ENCODE results near the gene GRM5.
A peak's percentile ranks its signal among the peaks of the same experiment; 100 is the strongest.
"Not testable (repeated sequence)": the region's sequence is repeated elsewhere in the genome, so short reads cannot be mapped to it uniquely, and the experiment has no call there.

Gene GRM5

DNA sequence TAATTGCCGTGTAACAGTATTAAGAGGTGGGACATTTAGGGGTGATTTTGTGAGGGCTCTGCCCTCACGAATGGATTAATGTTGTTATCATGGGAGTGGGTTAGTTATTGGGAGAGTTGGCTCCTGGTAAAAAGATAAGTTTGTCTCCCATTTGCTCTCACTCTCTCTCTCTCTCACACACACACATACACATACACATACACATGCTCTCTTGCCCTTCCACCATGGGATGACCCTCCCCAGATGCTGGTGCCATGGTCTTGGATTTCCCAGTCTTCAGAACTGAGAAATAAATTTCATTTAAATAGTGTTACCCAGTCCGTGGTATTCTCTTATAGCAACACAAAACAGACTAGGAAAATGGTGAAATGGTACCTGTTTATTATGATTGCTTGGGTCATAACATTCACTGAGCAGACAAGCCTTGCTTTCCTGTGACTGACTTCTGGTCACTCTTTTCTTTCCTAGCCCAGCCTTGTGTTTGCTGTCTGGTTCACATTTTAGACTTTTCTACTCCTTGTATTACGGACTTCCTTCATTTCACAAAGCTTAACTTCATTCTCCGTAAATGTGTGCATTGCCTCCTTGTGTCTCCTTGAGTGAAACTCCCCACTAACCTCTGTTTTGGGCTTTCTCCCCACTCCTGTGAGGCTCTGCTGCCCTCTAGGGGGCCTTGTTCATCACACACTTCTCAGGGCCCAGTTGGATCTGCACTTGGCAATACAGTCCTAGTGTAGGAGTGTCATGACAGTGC, 521.7 kb downstream of the GRM5 start:
- peak; percentile 90 for DNase-seq (ENCODE audit: low read depth in 2 of 2)

- no peak for DNase-seq (ENCODE audit: low read depth in 2 of 2)
Measured at GRCh38 chr11:88541006-88541405, 524.8 kb downstream of the GRM5 start.

DNA sequence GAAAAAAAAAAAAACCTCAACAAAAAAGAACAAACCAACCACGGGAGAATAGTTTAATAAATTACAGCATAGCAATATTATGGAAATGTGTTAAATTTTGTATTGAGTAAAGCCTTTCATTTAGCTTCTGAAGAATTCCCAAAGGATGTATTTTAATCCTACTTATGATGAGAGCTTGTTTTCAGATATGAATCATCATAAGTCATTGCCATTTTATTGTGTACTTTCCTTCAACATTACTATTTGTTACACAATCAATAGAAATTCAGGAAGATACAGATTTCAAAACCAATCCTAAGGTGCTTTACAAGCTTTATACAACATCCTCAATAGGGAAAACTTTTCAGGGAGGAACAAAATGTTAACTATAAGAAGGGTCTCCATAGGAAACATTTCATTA, 527.7 kb downstream of the GRM5 start:
- peak; percentile 47 to 54 for DNase-seq (ENCODE audit: low read depth in 2 of 2)

DNA sequence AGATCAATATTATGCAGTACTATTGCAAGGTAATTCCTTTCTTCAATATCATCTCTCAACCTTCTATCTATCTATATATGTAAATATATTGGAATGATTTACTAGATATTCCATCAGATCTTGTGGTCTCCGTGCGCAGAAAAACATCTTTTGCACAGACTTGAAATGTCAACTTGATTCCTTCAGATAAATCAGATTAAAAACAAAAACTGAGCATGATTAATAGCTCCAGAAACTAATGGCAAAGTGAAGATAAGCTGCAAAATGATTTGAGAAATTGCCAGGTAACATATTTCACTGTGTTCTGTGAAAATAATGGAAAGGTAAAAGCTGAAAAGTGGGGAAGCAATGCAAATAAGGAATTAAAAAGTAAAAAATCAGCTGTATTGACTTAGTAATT, 528.2 kb downstream of the GRM5 start:
- no peak for DNase-seq (ENCODE audit: low read depth in 2 of 2)

DNA sequence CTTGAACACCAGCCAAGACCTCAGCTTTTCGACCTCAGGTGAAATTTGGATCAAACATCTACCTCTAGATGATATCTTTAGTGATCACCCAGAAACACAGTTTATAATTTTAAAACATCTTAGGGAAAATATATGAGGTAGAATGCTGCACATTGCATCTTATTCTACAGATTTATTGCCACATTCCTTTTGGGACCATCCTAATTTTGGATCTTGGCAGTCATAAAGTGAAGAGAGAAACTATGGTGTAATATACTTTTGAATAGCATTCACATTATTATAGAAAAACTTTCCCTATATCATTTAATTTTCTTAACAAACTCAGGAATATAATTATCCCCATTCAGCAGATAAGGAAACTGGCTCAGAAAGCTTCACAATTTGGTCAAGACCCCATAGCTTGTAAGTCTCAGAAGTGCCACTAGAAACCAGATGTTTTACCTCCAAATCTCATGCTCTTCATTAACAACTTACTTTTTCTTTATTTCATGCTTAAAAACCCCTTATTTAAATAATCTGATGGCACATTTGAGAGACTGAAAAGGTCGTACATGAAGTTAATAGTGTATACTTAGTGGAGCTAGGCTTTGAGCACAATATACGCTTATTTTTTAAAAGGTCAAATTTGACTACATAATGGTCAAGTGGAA, 529.0 kb downstream of the GRM5 start:
- no peak for DNase-seq (ENCODE audit: low read depth in 2 of 2)

- DNase-seq (ENCODE audit: low read depth in 2 of 2) = peak; percentile 81 to 82
Measured at GRCh38 chr11:88535916-88536547, 529.8 kb downstream of the GRM5 start.

- no peak for DNase-seq (ENCODE audit: low read depth in 2 of 2)
Measured at GRCh38 chr11:88535266-88535665, 530.5 kb downstream of the GRM5 start.

GRCh38 chr11:88534706-88535105, 531.1 kb downstream of the GRM5 start:
- DNase-seq (ENCODE audit: low read depth in 2 of 2) = not testable (repeated sequence)

DNA sequence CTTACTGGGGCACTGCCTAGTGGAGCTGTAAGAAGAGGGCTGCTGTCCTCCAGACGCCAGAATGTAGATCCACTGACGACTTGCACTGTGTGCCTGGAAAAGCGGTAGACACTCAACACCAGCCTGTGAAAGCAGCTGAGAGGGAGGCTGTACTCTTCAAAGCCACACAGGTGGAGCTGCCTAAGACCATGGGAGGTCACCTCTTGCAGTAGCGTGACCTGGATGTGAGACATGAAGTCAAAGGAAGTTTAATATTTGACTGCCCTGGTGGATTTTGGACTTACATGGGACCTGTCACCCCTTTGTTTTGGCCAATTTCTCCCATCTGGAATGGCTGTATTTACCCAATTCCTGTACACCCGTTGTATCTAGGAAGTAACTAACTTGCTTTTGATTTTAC, 531.6 kb downstream of the GRM5 start:
- no peak for DNase-seq (ENCODE audit: low read depth in 2 of 2)

DNA sequence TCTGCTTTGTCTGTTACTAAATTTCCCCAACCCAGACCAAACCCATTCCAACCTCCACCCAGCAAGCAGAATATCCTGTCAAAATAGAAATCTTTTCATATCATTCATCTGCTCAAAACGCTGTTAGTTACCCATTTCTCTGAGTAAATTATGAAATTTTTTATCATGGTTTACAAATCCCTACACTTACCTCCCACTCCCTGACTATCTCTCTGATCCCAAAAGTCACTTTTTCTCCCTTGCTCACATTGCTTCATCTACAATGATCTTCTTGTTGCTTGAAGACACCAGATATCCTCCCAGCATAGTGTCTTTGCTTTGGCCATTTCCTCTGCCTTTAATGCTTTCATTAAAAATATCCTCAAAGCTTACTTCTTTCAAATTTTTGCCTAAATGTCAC, 532.8 kb downstream of the GRM5 start:
- no peak for DNase-seq (ENCODE audit: low read depth in 2 of 2)

- DNase-seq (ENCODE audit: low read depth in 2 of 2) = no peak
Measured at GRCh38 chr11:88531831-88532230, 534.0 kb downstream of the GRM5 start.

DNA sequence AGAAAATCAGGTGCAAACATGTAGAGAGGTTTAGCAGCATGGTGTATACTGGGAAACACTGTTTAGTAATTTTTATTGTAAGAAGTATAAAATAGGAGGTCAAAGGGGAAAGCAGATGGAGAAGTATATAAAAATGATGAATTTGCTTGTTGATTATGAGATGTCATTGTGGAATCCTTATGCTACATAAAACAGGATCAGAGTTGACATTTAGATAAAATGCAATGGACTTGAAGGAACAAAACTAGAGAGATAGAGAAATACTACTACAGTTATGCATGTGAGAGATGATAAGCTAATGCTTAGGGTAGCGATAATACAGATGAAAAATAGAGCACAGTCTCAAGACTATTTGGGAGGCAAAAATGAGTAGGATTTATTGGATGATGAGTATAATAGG, 536.4 kb downstream of the GRM5 start:
- no peak for DNase-seq (ENCODE audit: low read depth in 2 of 2)

GRCh38 chr11:88523386-88524071, 542.3 kb downstream of the GRM5 start:
- no peak for DNase-seq (ENCODE audit: low read depth in 2 of 2)

DNA sequence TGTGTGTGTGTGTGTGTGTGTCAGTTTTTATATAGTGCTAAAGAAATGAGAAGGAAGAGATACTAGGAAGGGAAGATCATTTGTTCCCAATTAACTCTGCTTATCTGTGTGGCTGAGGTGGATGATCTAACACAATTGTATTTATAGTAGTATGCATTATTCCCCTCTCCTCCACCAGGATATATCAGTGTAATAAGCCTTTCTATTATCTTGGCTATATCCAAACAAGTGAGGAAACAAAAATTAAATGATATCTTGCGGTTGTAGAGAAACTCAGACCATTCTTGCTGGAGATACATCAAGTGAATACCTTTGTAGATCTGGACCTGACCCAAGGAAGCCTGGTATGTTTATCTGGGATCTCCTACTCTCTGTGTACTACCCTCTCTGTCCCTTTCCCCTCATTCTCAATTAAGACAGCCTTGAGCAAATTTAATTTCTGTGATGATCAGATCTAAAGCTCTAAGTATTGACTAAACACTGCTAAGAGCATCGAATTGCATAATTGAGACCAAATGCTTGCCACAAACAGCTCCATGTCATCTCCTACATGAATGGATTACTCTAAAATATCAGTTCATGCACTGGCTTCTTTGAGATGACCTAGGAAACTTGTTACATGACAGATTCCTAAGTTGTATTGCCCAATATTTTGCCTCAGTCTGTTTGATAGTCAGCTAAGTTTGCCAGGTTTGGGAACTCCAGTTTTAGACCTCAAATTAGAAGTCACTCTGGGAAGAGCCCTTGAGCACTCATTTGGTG, 543.0 kb downstream of the GRM5 start:
- no peak for DNase-seq (ENCODE audit: low read depth in 2 of 2)

GRCh38 chr11:88521799-88522201, 544.0 kb downstream of the GRM5 start:
- DNase-seq (ENCODE audit: low read depth in 2 of 2) = no peak

DNA sequence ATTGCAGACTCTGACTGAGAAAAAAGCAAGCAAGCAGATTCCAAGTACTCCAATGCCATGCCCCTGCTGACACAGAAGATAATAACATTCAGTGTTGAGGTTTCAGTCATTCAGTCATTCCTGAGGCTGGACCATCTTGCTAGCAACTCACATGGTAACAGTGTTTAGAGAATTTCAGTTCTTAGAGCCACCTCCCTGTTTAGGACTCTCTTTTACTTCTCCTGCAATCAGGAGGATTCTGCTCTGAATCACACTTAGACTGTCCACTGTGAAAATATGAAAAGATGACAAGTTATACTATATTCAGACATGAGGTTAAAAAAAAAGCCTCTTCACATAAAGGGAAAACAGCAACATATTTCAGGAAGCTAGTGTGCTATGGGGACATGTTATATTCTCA, 544.4 kb downstream of the GRM5 start:
- no peak for DNase-seq (ENCODE audit: low read depth in 2 of 2)

DNA sequence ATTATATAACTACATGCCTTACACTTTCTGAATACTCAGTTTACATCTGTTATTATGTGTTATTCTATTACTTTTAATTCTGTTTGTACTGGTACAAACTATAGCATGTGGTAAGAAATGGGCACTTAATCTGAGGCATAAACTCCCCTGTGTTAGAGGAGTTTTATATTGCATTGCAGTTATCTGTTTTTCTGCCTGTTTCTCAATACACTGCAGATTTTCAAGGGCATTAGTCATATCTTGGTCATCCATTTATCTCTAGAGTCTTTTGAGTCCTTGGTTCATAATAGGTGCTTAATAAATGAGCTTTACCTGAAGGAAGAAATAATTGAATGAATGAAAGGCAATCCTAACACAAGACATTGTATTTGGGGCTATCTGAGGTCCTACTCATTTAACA, 545.4 kb downstream of the GRM5 start:
- DNase-seq (ENCODE audit: low read depth in 2 of 2) = no peak

DNA sequence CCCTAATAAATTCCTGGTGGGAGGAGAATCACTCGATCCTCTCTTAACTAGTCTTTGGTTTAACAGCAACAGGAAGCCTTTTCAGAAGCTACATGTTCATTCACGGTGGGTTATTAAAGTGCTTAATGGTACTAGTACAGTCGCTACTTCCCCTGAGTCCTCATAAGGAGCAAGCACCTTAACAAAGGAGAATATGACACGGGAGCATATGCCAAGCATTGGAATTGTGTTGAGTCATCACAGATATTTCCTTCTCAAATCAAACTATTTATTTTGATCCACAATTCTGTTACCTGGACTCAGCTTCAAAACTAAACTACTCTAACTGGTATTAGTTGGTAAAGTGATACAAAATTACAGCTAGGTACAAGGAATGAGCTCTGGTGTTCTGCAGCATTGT, 550.8 kb downstream of the GRM5 start:
- DNase-seq (ENCODE audit: low read depth in 2 of 2) = no peak

DNA sequence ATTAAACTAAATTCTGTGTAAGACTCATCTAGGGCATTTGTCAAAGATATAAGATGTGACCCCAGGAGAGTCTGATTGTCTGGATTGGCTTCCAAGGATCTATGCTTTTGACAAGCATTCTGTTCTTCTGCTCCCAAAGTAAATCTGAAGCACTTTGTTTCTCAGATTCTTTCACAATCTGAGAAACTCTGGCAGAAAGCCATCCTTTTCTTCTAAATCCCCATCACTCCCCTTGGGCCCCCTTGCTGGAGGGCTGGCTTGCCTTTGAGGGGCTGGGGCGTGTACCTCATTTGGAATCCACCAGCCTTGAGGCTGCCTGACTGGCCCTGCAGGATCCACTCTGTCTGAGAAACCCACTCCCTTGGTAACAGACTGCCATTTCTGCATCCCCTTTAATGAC, 554.8 kb downstream of the GRM5 start:
- no peak for DNase-seq (ENCODE audit: low read depth in 2 of 2)

GRCh38 chr11:88508759-88509581, 556.8 kb downstream of the GRM5 start:
- no peak for DNase-seq (ENCODE audit: low read depth in 2 of 2)

DNA sequence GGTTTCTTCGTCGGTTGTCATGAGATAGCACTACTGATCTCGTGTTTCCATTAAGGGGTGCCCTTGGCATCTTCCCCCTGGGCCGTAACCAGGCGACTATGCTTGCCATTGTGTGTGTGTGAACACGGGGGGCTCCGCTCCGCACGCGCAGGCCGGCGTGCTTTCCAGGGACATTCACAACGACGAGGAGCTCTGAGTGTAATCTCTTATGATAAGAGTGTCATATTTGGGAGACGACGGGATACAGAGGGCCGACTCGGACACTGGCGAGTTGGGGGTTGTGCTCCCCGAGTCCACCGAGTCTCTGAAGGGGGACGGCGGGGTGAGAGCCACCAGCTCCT, 557.4 kb downstream of the GRM5 start:
- DNase-seq (ENCODE audit: low read depth in 2 of 2) = no peak
